Gastrocnemius medialis (tissue), 4 donors: ENCODE data around the gene TMEM128.
"Not testable (repeated sequence)": the region's sequence is repeated elsewhere in the genome, so short reads cannot be mapped to it uniquely, and the experiment has no call there.

ENCODE experiments used
- CTCF ChIP-seq, 5 experiments: fragments of 450-650 bp in 3 of 5; fragments of 200-600 bp in 2 of 5; sonication (generic) in 2 of 5; IDR thresholded peaks in 4 of 5; conservative IDR thresholded peaks in 1 of 5; 1 replicate in 4 of 5; 2 replicates in 1 of 5; pipeline ENCODE4 v1.5.1; 2016 to 2019; ENCODE audit warnings: antibody characterized with exemption in 5 of 5, mild to moderate bottlenecking in 3 of 5, moderate library complexity in 3 of 5
- POLR2A ChIP-seq, 2 donors: fragments of 450-650 bp; IDR thresholded peaks; one replicate each; pipeline ENCODE4 v1.6.1; 2017; ENCODE audit warnings: antibody characterized with exemption in 2 of 2, mild to moderate bottlenecking in 2 of 2, moderate library complexity in 2 of 2

DNA sequence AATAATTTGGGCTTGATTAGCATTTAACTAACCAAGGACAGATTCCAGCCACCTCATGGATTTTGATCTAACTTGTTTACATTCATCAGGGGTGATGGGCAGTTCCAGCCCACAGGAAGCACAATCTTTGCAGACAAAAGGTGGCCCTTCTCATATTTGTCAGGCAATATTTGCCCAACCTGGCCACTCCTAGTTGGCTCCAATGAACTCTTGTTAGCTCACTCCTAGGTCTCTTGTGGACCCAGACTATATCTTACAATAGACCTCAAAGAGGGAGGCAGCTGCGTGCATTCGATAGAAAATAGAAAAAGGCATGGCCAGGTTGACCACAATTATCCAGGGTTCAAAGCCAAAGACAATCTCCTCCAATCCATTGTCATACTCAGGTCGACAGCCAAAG lies 59.5 kb downstream of the TMEM128 start:
- not testable (repeated sequence) for TF ChIP-seq CTCF (IDR thresholded peaks at IDR 0.05 in 4 of 5, conservative IDR thresholded peaks at IDR 0.05 in 1 of 5); POLR2A (IDR thresholded peaks at IDR 0.05)
